G401.6 (cell line): ENCODE measurements around the gene HIPK2.

Source experiments
- FAIRE-seq: peaks from 2 replicates; lab custom pipeline; 2012; peaks lifted over from hg19 to GRCh38; lab: Jason Lieb, UNC

Gene HIPK2

DNA sequence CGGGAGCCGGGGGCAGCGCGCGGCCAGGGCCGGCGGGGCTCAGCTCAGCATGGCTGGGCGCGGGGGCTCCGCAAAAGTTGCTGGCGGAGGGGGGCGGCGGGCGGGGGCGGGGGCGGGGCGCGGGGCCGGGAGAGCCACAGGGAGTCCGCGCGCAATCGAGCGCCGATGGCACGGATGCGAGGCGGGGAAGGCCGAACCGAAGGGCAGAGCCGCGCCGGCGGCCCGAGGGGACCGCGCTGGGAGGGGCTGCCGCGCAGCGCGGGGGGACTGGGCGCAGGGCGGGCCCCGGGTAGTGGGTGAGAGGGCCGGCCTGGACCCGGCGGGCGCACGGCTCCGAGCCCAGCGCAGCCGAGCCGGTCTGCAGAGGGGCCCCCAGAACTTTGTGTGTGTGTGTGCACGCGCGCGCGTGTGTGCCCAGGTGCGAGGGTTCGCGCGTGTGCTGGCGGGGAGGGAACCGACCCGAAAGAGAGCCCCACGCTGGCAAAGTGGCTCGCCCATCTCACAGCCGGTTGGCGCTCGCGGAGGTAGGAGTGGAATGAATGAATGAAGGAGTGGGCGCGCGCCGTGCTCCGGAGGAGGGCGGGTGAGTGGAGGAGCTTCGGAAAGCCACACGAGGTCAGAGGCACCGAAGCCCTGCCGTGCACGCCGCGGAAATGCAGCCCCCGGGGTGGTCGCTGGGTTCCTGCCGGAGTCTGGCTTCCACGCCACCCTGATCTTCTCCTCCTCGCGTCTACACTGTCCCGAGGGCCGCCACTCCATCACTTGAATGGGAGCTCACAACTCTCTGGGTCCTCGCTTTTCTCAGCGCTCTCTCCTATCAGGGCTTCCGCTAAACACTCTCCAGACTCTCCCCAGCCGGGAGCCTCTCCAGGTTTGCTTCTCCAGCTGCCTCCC lies at the start of gene HIPK2:
Gene HIPK2, minus strand, starts transcription at position 51 of the 894 bp plus-strand sequence. CDS start 375 bp downstream, outside the sequence.
- no peak for FAIRE-seq

DNA sequence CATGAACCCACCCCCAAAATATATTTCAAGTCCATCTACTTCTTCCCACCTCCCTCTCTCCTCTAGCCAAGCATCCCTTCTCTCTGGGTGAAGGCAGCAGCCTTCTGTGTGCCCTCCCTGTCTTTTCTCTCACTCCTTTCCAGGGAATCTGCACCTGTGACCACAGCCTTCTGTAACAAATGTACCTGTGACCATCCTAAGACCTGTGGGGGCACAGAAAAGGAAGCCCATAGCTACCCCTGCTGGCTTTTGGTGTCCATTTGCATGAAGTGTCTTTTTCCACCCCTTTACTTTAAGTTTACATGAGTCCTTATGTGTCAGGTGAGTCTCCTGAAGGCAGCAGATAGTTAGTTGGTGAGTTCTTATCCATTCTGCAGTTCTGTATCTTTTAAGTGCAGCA lies 49.2 kb upstream of the HIPK2 start:
- no peak for FAIRE-seq

DNA sequence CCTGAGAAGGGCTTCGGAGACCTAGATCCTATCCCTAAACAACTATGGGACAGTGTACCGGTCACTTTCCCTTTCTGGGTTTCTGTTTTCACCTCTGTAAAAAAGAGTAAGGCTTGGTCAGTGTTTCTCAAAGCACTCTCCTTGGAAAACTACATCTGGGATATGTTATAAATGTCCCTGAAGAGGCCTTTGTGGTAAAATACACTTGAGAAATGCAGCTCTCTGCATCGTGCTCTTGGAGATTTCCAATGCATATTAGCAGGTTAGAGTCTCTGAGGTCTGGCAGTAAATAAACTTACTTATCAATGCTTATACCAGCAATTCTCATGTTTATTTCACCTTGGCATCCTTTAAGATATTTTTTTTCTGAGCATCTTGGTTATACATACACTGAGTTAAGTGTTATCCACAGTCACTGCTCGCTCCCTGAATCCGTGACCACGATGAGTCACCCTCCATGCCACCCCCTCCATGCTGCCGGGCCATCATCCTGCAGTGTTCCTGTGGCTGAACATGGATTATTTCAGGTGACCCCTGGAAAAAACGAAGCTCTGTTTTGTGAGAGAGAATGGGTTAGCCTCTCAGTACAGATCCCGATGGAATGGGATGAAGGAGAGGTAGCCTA lies 48.0 kb upstream of the HIPK2 start:
- FAIRE-seq, result no peak

DNA sequence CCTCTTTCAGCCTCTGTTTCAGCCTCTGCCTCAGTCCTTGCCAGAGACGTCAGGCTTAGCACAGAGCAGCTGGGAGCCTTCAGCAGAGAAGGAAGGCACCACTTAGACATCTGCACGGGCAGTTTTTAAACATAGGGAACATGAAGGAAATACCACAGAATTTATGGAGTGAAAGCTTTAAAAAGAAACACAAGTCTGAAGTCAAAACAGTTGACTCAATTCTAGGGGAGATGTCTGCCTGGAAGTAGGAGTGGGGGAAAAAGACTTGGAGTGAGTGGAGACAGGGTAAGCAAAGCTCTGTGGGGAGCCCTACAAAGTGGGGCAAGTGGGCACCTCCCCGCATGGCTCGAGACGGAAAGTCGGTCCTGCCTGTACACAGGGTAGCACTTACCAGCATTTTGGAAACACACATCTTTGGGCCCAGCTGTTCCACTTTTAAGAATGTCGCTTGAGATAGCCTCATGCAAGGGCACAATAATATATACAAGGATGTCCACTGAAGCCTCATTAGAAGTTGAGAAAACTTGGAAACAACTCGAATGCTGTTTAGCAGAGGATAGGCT lies 46.2 kb upstream of the HIPK2 start:
- FAIRE-seq, result no peak

DNA sequence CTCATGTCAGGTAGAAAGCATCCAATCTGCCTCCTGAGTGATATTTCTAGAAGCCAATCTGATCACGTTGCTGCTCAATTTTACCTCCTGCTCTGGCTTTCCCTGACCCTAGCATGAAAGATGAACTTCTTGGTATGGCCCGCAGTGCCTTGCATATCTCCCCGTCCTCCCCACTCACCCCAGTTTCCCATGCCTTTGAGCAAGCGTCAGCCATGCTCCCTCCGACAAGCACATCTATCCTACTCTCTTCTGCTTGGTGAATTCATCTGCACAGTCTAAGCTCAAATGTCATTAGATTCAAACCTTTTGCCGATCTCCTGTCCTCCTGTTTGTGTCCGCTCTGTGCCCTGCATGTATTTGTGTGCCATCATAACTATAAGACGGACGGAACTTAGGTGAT lies 45.1 kb upstream of the HIPK2 start:
- no peak for FAIRE-seq

DNA sequence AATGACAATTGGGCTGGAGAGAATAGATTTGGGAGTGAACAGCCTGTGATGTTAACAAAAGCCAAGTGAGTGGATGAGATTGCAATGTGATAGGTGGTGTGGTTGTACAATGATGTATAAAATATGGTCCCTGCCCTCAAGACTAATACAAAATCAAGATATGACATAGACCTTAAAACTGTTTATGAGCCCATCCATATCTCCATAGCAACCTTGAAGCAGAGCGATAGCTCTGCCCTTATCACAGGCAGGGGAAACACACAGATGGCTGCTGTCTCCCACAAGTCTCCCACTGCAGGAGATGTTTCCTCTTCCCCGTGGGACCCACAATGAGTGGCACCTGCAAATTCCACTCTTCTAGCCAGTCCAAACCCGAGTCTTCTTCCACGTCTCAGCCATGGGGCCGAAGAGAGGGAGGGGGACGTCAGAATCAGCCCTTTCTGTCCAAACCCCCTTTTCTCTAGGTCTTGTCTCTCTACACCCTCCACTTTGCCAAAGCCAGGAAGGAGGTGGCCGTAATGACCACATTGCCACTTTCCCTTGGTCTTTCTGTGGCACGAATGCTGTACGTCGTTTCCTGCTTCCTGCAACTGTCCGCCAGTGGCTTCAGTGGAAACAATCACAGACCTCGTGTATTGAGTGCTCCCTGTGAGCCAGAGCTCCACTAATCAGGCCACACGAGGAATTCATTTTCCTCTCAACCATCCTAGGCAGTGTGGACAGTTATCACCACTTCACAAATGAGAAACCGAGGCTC lies 43.7 kb upstream of the HIPK2 start:
- no peak for FAIRE-seq

DNA sequence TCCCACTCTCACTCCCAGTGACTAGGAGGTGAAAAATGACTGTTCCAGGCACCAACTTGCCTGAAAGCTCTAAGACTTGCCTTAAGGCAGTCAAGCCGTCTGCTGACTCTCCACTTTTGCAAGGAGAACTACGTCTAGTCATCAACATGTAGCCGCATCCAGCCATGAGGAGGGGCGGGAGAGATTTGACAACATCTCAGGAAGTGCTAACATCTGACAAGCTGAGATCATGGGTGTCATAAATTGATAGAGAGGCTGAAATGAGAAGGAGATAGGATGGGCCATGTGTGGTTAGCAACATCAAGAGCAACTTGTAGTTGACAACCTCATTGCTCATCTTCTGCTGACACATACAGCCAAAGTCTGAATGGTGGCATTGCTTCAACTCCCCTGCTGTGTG lies 42.3 kb upstream of the HIPK2 start:
- no peak for FAIRE-seq

DNA sequence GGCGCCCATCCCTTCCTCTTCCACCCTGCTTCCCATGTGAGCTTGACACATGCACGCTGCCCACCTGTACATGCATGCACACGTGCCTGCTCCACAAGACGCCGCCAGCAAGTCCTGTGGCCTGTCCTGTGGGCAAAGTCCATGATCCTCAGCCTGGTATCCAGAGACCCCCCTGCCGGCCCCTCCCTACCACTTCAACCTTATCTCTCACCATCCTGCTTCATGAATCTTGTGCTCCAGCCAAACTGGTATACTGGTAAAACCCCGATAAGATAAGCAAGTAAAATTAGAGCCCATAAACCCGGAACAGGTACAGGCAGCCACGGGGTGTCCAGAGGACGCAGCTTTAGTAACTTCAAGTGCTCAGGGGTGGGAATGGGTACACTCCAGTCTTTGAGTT lies 39.5 kb upstream of the HIPK2 start:
- no peak for FAIRE-seq

DNA sequence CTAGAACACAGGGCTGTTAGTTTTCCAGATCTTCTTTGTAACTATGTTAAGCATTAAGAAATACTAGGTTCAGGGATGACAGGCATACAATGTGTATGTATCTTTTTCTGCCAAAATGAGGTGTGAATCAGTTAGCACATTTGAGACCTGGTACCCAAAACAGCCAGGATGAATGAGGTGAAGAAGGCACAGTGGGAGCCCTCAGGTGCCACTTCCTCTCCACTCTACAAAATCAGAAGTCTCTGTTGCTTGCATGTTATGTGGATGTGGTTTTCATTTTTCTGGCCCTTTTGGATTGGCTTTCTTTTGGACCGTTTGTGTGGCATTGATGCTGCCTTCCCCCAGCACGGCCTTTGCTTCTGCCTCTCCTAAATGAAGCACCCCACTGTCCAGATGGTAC lies 35.9 kb upstream of the HIPK2 start:
- no peak for FAIRE-seq

DNA sequence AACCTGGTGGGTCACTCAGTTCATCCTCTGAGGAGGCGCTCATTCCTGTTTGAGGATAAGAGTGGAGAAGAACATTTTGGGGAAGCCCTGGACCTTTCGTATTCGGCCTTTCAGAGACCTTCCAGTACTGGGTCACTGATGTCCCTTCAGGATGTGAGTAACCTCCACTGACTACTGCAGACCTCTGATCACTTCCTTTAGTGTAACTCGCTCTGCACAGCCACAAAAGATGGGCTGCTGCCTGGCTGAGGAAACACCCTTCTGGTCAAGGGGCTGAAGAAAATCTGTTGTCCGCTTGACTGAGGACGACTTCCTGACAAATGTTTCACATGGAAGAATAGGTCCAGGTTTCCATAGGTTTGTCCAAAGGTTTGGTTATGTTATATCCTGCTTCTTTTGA lies 35.4 kb upstream of the HIPK2 start:
- FAIRE-seq, result no peak

DNA sequence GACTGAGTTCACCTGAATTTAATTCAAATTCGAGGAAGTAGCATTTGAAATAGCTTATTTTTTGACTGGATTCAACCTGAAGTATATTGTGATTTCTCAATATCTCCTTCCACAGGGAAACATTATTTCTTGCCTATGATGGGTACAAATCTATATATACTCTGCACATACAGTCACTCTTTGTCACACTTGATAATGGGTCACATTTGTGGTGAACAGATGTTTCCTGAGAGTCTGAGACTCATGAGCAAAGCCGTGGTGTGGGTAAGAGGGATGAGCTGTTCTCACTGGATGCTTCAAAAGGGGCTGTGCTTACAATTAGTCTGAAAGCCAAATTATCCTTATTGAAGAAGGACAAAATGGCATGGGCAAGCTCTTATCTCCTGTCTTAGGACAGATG lies 33.3 kb upstream of the HIPK2 start:
- no peak for FAIRE-seq

DNA sequence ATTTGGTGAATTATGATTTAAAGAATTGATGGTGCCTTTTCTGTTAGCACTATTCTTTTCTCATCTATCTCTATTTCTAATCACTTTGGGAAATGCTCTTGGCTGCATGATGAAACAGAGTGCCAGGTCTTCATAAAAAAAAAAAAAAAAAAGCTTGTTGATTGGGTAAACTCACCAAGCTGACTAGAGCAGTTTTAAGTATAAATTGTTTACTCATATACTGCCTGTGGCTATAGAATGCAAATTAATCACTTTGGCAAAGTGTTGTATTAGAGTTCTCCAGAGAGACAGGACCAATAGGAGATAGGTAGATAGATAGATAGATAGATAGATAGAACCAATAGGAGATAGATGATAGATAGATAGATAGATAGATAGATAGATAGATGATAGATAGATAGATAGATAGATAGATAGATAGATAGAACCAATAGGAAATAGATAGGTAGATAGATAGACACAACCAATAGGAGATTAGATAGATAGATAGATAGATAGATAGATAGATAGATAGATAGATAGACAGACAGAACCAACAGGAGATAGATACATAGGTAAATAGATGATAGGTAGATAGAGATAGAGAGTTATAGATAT lies 31.1 kb upstream of the HIPK2 start:
- FAIRE-seq, result no peak

DNA sequence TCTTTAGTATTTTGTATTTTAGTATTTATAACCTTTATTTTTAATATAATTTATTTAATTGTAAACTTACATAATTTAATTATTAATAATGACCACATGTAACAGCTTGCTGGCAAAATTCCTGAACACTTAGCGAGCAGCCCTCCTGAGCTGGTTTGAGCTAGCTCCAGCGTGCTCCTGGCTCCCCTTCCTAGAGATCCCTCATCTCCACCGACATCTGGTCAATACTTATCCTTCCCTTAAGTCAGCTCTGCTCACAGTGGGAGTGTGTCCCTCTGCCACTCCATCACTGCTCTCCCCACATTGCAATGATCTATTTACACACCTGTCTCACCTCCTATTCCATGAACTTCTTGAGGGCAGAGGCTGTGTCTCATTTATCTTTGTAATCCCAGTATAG lies 30.6 kb upstream of the HIPK2 start:
- no peak for FAIRE-seq

DNA sequence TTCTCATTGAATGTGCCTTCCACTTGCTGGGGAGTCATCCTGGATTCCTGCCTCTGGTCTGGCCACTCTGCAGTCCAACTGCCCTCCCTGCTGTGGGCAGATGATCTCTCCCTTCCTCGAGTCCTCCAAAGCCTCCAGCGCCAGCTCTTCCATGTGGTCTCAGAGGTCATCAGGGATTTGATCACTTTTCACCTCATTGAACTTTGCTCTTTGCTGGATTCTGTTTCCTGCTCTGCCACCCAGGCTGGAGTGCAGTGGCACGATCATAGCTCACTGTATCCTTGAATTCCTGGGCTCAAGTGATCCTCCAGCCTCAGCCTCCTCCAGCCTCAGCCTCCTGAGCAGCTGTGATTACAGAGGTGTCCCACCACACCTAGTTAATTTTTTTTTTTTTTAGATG lies 29.2 kb upstream of the HIPK2 start:
- no peak for FAIRE-seq

DNA sequence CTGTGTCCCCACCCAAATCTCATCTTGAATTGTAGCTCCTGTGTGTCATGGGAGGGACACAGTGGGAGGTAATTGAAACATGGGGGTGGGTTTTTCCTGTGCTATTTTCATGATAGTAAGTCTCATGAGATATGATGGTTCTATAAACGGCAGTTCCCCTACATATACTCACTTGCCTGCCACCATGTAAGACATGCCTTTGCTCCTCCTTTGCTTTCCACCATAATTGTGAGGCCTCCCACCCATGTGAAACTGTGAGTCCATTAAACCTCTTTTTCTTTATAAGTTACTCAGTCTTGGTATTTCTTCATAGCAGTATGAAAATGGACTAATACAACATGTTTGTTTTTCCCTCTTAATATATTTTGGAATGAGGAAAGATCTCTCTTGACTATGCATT lies 26.8 kb upstream of the HIPK2 start:
- FAIRE-seq, result no peak

DNA sequence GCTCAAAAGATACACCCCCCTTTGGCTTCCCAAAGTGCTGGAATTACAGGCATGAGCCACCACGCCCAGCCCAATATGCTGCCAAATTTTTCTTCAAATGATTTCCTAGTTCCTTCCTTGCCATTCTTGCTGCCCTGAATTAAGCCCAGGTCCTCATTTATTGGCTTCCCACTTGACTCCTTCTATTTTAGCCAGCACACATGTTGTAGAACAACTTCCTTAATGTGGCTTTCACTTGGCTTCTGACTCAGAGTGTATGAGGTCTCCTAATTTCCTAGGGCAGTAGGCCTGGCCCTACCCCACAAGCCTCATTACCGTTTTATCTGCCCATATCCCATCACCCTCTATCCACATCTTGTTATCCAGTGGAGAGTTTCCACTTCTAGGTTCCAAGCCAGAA lies 21.8 kb upstream of the HIPK2 start:
- FAIRE-seq, result no peak

DNA sequence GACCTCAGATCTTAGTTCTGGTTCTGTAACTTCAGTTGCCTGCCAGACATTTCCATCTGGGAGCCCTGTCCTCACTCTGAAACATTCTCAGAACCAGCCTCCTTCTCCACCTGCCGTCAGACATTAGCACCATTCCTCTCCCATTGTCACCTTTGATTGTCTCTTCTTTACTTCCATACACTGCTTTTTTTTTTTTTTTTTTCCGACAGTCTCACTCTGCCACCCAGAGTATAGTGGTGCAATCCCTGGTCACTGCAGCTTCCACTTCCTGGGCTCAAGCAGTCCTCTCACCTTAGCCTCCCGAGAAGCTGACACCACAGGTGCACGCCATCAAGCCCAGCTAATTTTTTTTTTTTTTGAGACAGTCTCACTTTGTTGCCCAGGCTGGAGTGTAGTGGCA lies 21.1 kb upstream of the HIPK2 start:
- FAIRE-seq, result no peak

DNA sequence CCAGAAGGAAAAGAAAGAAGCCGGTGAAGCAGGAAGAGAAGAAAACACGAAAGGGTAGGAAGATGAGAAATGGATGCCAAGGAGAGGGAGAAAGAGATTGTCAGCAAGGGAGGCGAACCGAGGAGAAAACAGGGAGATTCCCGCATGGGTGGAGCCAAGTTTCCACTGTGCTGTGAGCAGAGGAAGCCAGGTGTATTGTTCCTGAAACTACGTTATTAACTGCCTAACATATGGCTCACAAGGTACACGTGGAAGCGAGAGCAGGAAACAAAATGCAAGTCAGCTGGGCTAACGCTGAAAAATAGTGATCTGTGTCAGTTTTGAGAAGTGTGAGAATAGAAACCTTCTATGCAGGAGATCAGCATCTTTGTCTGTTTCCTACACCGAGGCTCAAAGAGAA lies 20.4 kb upstream of the HIPK2 start:
- FAIRE-seq, result no peak

DNA sequence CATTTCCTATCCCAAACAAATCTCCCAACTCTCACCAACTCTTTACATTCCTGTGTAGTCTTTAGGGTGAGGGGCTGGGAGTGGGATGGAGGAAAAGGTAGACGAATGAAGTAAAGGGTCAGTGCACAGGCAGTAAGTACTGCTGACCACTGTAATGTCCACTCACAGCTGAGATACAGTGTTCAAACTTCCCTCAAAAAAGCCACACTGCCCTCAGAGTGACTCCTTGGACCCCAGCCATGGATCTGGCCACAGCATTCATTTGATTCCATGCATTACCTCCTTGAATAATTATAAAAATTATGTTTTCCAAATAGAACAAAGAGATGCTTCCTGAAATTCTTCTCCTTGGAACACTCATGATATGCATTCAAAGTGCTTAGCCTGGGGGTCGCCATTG lies 19.8 kb upstream of the HIPK2 start:
- no peak for FAIRE-seq

DNA sequence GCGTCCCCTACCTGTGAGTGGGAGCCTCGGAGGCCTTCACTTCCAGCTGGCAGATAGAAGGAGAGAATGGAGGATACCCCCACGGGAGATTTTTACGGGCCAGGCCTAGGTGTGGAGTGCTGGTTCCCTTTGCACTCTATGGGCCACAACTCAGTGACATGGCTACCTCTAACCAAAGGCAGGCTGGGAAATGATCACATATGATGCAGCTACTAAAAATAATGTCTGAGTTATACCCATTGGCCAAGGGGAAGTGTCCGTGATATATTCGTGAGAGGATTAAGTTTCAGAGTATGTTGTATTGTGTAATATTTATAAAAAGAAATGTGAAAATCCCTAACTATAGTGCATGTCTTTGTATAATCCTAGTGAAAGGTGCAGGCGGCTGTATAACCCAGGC lies 13.5 kb upstream of the HIPK2 start:
- FAIRE-seq, result no peak

DNA sequence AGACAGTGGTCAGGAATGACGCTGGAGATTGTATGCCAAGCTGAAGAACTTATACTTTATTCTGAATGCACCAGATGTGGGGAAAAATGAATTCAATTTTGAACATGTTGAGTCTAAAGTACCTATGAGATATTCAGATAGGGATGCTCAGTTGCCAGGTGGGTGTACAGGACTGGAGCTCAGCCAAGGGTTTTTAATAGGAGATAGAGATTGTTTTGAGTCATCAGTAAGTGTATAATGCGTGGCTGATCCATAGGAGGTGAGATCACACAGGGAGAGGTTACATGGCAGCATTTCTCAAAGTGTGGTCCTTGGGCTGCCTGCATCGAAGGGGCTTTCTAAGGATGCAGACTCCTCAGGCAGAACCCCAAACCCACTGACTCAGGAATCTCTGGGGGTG lies 6.8 kb upstream of the HIPK2 start:
- no peak for FAIRE-seq

DNA sequence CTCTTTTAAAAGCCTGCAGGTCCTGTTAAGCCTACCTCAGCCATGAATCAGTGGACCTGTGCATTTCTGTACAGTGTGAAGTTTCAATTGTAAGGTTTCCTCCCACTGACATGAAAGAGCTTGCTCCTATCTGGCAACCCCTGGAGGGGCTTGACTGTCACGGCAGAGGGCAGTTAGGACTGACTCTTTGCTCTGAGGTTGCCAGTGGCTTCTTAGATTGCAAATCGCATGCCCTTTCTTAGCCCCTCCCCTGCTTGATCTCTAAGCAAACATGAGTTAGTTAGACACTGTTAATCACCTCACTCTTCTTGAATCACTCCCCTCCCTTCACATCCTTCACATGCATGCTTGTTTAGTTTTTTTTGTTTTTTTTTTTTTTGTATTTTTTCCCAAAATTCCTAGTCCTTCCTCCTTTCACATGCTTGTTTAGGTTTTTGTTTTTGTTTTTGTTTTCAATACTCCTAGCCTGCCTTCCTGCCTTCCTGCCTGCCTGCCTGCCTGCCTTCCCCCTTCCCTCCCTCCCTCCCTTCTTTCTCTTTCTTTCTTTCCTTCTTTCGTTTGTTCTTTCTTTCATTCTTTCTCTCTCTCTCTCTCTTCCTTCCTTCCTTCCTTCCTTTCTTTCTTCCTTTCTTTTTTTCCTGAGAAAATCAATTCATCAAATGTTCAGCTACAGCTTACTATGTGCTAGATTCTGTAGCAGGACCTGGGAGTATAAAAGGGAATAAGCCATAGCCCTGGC lies 6.0 kb upstream of the HIPK2 start:
- no peak for FAIRE-seq
